Measurements from ENCODE around the gene WASHC4. TPM values are rescaled to one million over a fixed set of nuclear protein-coding genes. Genes with fewer than 3 reads are reported as not detected.

WASHC4 gene
- total RNA-seq, 4 donors from 2014 or later, result 23.5 to 32.5 (median 28.8) TPM

- intact Hi-C loops (cut with DNase I; ENCODE audit: low total_unique reads), result no loop called here
- no peak for DNase-seq (ENCODE audit: low spot score in 2 of 2)
- WGBS, 2 donors, result 75 to 81% methylated on average over 7 of the region's 7 CpGs
- H3K4me3 ChIP-seq (ENCODE audit: low read depth, poor library complexity, severe bottlenecking), result no peak overlapping the region
- TF ChIP-seq POLR2A (IDR thresholded peaks at IDR 0.05) (no peak), CTCF (IDR thresholded peaks at IDR 0.05) (no peak)
These were observed 7.1 kb upstream of the WASHC4 start for GRCh38 chr12:105100207-105100985.

GRCh38 chr12:105100998-105101397, 6.5 kb upstream of the WASHC4 start:
- intact Hi-C loops (cut with DNase I; ENCODE audit: low total_unique reads), result no loop called here
- TF ChIP-seq CTCF (IDR thresholded peaks at IDR 0.05), result no peak
- TF ChIP-seq POLR2A (IDR thresholded peaks at IDR 0.05), result no peak
- no peak for DNase-seq (ENCODE audit: low spot score in 2 of 2)
- no peak overlapping the region for H3K4me3 ChIP-seq (ENCODE audit: low read depth, poor library complexity, severe bottlenecking)

GRCh38 chr12:105102673-105103072, 4.9 kb upstream of the WASHC4 start:
- TF ChIP-seq POLR2A (IDR thresholded peaks at IDR 0.05) (no peak), CTCF (IDR thresholded peaks at IDR 0.05) (no peak)
- intact Hi-C loops (cut with DNase I; ENCODE audit: low total_unique reads), result no loop called here
- DNase-seq (ENCODE audit: low spot score in 2 of 2), result no peak
- H3K4me3 ChIP-seq (ENCODE audit: low read depth, poor library complexity, severe bottlenecking), result no peak overlapping the region

GRCh38 chr12:105104762-105105161, 2.8 kb upstream of the WASHC4 start:
- TF ChIP-seq CTCF (IDR thresholded peaks at IDR 0.05), result no peak
- TF ChIP-seq POLR2A (IDR thresholded peaks at IDR 0.05), result no peak
- WGBS, 2 donors, result 88 to 100% methylated on average over 1 of the region's 1 CpG
- H3K4me3 ChIP-seq (ENCODE audit: low read depth, poor library complexity, severe bottlenecking), result no peak overlapping the region
- no peak for DNase-seq (ENCODE audit: low spot score in 2 of 2)
- intact Hi-C loops (cut with DNase I; ENCODE audit: low total_unique reads), result no loop called here

- H3K4me3 ChIP-seq (ENCODE audit: low read depth, poor library complexity, severe bottlenecking), result no peak overlapping the region
- WGBS, 2 donors, result 42 to 49% methylated on average over 7 of the region's 7 CpGs
- TF ChIP-seq POLR2A (IDR thresholded peaks at IDR 0.05) (no peak), CTCF (IDR thresholded peaks at IDR 0.05) (no peak)
- intact Hi-C loops (cut with DNase I; ENCODE audit: low total_unique reads), result no loop called here
- no peak for DNase-seq (ENCODE audit: low spot score in 2 of 2)
These were observed 910 bp upstream of the WASHC4 start for GRCh38 chr12:105106621-105107020.

GRCh38 chr12:105107171-105107493, 399 bp upstream of the WASHC4 start:
- peak overlapping the region; percentile 33 for H3K4me3 ChIP-seq (ENCODE audit: low read depth, poor library complexity, severe bottlenecking)
- no peak for TF ChIP-seq POLR2A (IDR thresholded peaks at IDR 0.05)
- DNase-seq (ENCODE audit: low spot score in 2 of 2), result no peak
- WGBS, 2 donors, result 0 to 1% methylated on average over 15 of the region's 15 CpGs
- intact Hi-C loops (cut with DNase I; ENCODE audit: low total_unique reads), result no loop called here
